Rectal smooth muscle tissue (tissue), 1 donor: Measurements from ENCODE around the gene CABLES2.
A peak's percentile ranks its signal among the peaks of the same experiment; 100 is the strongest.

Source experiments
- H3K27ac ChIP-seq: one replicate; pipeline ENCODE4 v1.7.0; 2013; ENCODE audit warnings: low read depth, low read length, inconsistent platforms
- H3K27me3 ChIP-seq: one replicate; pipeline ENCODE4 v1.7.0; 2013; ENCODE audit warnings: low read length; ENCODE audit not compliant: control insufficient read depth, insufficient read depth
- H3K36me3 ChIP-seq: one replicate; pipeline ENCODE4 v1.7.0; 2013; ENCODE audit warnings: low read length; ENCODE audit not compliant: control insufficient read depth, insufficient read depth
- H3K4me1 ChIP-seq: one replicate; pipeline ENCODE4 v1.7.0; 2013; ENCODE audit warnings: low read length; ENCODE audit not compliant: control insufficient read depth, insufficient read depth
- H3K4me3 ChIP-seq: one replicate; pipeline ENCODE4 v1.7.0; 2013; ENCODE audit warnings: low read length
- H3K9ac ChIP-seq: one replicate; pipeline ENCODE4 v1.7.0; 2013; ENCODE audit warnings: low read length

Gene CABLES2

GRCh38 chr20:62407221-62407992, at the start of gene CABLES2:
CABLES2 (minus strand) TSS chr20:62407285; CDS start chr20:62407276, 9 bp downstream.
- H3K27ac ChIP-seq: no peak within 1 kb of the TSS
- peaks cover 16% of the 10 kb centered on the region for H3K4me1 ChIP-seq
- no peaks in the 10 kb centered on the region for H3K36me3 ChIP-seq
- H3K9ac ChIP-seq: peak within 1 kb of the TSS; percentile 54
- no peaks in the 10 kb centered on the region for H3K27me3 ChIP-seq
- H3K4me3 ChIP-seq: peak within 1 kb of the TSS; percentile 88

GRCh38 chr20:62455929-62456328, 48.8 kb upstream of the CABLES2 start:
- peaks cover 5% of the 10 kb centered on the region for H3K27me3 ChIP-seq
- no peak overlapping the region for H3K9ac ChIP-seq
- no peak overlapping the region for H3K4me3 ChIP-seq
- no peaks in the 10 kb centered on the region for H3K36me3 ChIP-seq
- H3K27ac ChIP-seq: no peak overlapping the region
- H3K4me1 ChIP-seq: no peaks in the 10 kb centered on the region

DNA sequence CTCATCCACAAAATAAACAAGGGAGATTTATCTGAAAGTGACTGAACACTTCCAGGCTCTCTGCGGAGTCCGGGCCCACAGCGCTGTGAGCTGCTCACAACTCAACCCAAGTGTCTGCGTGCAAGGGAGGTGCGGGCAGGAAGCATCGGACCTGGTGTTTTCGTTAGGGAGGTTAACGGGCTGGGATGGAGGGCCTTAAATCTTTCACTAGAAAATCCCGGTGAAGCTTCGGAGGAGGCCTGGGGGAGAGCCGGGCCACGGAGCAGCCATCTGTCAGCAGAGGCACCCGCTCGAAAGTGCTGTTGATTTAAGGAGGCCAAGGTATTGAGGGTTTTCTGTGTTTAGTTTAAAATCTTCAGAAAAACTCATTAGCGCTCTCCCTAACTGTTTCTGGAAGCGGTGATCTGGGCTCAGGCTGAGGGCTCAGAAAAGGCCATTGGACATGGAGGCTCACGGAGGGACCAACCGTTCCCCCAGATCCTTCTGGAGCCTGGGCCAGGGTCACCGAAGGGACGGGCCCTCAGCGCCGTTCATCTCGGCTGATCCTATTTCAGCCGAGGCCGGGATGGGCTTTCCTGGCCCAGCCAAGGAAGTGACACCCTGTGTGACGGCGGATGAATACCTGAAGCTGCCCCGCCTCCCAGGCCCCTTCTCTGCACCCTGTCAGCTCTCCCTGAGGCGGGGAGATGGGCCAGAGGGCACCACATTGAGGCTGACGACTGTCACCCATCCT, 48.0 kb upstream of the CABLES2 start:
- Histone ChIP-seq H3K27ac (no peak overlapping the region), H3K4me1 (no peaks in the 10 kb centered on the region), H3K4me3 (no peak overlapping the region), H3K9ac (no peak overlapping the region), H3K27me3 (peaks cover 7% of the 10 kb centered on the region), H3K36me3 (no peaks in the 10 kb centered on the region)

DNA sequence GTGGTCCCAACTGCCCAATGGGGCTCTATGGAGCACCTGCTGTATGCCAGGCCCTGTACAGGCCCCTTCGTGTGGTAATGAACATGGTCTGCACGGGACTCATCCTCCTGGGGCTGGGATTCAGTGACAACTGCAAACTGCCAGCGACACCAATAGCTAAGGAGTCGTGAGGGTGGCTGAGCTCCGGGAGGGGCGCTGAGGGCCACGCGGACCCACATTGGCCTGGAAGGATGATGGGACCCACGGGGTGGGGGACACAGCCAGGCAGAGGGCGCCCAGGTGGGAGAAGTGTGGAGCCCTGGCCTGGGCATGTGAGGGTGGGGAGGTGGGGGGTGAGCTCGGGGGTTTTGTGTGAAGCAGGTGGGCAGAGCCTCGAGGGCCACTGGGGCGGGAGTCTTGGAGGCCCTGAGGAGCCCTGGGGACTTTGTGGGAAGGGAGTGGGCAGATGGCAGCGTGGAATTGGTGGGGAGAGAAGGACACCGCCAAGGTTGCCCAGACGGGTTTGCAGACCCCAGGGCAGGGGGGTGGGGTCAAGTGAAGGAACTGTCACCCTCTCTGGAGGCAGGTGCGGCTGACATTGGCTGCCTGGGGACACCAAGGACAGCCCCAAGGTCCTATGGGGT, 46.2 kb upstream of the CABLES2 start:
- Histone ChIP-seq H3K27me3 (peaks cover 7% of the 10 kb centered on the region), H3K4me1 (no peaks in the 10 kb centered on the region), H3K4me3 (no peak overlapping the region), H3K9ac (no peak overlapping the region), H3K36me3 (no peaks in the 10 kb centered on the region), H3K27ac (no peak overlapping the region)

DNA sequence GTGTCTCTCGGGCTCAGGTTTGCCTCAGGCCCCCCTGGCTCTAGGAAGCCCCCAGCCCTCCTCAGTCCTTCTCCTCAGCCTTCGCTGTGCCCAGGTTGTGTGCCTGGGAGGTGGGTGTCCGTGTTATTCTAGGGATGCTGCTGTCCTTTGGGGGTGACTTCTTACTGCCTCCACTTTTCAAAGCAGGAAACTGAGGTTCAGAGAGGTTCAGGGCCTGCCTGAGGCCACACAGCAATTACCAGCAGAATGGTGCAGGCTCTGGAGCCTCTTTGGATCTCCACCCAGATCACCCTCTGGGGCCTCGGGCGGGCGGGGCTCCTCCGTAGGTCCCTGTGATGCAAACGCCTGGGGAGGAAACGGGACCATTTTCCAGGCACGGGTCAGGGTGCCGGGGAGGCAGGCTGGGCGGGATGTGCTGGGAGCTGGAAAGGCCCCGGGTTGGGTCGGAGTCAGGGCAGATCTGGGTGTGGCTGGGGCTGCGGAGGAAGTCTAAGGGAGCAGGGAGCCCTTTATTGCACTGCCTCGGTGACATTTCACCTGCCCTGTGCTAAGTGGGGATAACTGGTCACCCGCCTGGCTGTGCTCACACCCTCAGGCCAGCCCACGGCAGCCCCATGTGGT, 45.5 kb upstream of the CABLES2 start:
- no peaks in the 10 kb centered on the region for H3K36me3 ChIP-seq
- H3K4me3 ChIP-seq: no peak overlapping the region
- H3K4me1 ChIP-seq: no peaks in the 10 kb centered on the region
- H3K9ac ChIP-seq: no peak overlapping the region
- peaks cover 7% of the 10 kb centered on the region for H3K27me3 ChIP-seq
- no peak overlapping the region for H3K27ac ChIP-seq

DNA sequence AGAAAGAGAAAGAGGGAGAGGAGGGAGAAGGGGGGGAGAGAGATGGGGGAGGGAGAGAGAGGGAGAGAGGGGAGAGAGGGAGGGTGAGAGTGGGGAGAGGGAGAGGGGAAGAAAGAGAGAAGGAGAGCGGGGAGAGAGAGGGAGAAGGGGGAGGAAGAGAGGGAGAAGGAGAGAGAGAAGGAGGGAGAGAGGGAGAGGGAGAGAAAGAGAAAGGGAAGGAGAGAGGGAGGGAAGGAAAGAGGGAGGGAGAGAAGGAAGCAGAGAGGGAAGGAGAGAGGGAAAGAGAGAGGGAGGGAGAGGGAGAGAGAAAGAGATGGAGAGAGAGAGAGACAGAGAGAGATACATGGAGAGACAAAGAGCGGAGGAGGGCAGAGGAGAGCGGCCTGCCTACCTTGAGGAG, 44.9 kb upstream of the CABLES2 start:
- H3K27ac ChIP-seq: no peak overlapping the region
- no peaks in the 10 kb centered on the region for H3K4me1 ChIP-seq
- H3K4me3 ChIP-seq: no peak overlapping the region
- H3K9ac ChIP-seq: no peak overlapping the region
- H3K36me3 ChIP-seq: no peaks in the 10 kb centered on the region
- H3K27me3 ChIP-seq: peaks cover 7% of the 10 kb centered on the region

DNA sequence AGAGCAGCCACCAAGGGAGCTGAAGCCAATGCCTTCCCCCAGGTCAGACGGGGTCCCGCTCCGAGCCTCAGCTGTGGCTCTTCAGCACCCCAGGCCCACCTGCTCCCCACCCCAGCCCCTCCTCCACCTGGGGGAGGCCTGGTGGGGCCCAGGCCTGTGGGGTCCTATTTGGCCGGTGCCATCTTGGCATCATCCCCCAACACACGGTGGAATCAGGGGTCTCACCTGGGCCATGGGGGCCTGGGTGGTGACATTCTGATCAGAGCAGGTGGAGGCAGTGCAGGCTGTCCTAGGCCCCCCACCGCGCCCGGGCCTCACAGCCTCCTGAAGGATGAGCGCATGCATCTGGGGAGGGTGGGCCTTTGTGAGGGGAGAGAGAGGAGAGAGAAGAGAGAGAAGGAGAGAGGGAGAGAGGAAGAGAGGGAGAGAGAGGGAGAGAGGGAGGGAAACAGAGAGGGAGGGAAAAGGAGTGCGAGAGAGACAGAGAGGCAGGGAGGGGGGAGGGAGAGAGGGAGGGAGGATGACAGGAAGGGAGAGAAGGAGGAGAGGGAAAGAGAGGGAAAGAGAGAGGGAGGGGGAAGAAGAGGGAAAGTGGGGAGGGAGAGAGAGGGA, 44.2 kb upstream of the CABLES2 start:
- Histone ChIP-seq H3K4me1 (no peaks in the 10 kb centered on the region), H3K9ac (no peak overlapping the region), H3K27me3 (peaks cover 6% of the 10 kb centered on the region), H3K27ac (no peak overlapping the region), H3K4me3 (no peak overlapping the region), H3K36me3 (no peaks in the 10 kb centered on the region)

DNA sequence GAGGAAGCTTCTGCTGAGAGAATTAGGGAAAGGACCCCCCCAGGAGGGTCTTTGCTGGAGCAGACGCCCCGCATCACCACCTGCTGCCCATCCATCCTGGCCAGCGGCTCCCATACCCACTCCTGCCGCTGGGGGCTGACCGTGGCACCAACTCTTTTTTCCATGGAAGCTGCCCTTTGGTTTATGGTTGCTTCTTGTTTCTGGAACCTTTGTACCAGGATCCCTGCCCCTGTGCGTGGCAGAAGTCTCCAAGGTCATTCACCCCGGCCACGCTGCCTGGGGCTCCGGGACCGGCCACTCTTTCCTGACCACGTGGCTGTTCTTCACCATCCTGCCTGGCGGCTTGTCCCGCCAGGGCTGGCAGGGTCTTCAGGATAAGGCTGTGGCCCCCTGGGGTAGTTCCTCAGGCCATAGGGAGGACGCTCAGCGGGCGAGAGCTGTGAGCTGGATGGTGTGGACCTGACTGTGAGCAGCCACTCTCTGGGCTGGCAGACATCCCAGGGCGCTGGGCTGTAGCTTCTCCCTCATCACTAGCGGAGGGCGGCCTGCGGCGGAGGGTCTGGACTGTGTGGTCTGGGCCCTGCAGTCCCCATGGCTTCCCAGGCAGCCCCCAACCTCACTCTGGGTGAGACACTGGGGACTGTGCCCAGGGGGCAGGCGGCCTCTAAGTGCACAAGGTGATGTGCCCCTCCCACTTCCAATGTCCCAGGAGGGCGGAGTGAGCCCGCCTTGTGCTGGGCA, 43.0 kb upstream of the CABLES2 start:
- Histone ChIP-seq H3K27me3 (peaks cover 4% of the 10 kb centered on the region), H3K4me3 (no peak overlapping the region), H3K36me3 (no peaks in the 10 kb centered on the region), H3K4me1 (no peaks in the 10 kb centered on the region), H3K27ac (no peak overlapping the region), H3K9ac (no peak overlapping the region)

GRCh38 chr20:62448788-62449187, 41.7 kb upstream of the CABLES2 start:
- Histone ChIP-seq H3K27me3 (peaks cover 6% of the 10 kb centered on the region), H3K4me1 (no peaks in the 10 kb centered on the region), H3K36me3 (no peaks in the 10 kb centered on the region), H3K4me3 (no peak overlapping the region), H3K27ac (no peak overlapping the region), H3K9ac (no peak overlapping the region)

DNA sequence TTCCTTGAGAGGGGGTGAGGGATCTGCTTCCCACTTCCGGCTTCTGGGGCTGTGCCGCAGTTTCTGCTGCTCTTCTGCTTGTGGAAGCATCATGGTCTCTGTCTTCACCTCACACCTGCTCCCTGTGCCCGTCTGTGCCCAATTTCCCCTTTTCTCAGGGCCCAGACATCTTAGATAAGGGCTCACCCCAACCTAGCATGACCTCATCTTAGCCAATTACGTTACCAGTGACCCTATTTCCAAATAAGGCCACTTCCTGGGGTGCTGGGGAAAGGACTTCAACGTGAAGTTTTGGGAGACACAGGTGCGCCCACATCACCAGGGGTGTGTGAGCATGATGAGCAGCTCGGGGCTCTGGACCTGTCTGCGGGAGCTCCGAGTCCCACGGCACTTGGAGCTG, 41.0 kb upstream of the CABLES2 start:
- no peak overlapping the region for H3K27ac ChIP-seq
- no peaks in the 10 kb centered on the region for H3K36me3 ChIP-seq
- no peak overlapping the region for H3K9ac ChIP-seq
- H3K27me3 ChIP-seq: peaks cover 6% of the 10 kb centered on the region
- H3K4me3 ChIP-seq: no peak overlapping the region
- H3K4me1 ChIP-seq: no peaks in the 10 kb centered on the region

GRCh38 chr20:62446888-62447869, 40.1 kb upstream of the CABLES2 start:
- no peak overlapping the region for H3K4me3 ChIP-seq
- peaks cover 6% of the 10 kb centered on the region for H3K27me3 ChIP-seq
- H3K4me1 ChIP-seq: no peaks in the 10 kb centered on the region
- no peaks in the 10 kb centered on the region for H3K36me3 ChIP-seq
- no peak overlapping the region for H3K27ac ChIP-seq
- no peak overlapping the region for H3K9ac ChIP-seq
